Measurements from ENCODE around the gene CCNJ. TPM values are rescaled to one million over a fixed set of nuclear protein-coding genes. Genes with fewer than 3 reads are reported as not detected.

The CCNJ gene
- total RNA-seq, 1 donor = 11.8 TPM

Small RNA genes lying within 50 kb of the gene (small RNA-seq; reads per million reads assigned to genes)
- 0.74 reads per million, percentile 13 among the genes with 10 or more reads in this experiment for gene MIR3157

Other genes with a start within 250 kb of the CCNJ start
- gene CC2D2B, start 135.6 kb upstream of the CCNJ start, total RNA-seq = under 0.01 TPM
- gene ZNF518A, start 86.7 kb downstream of the CCNJ start, total RNA-seq = 5.9 TPM
- gene BLNK, start 228.0 kb downstream of the CCNJ start, total RNA-seq = 1.3 TPM

All from hematopoietic multipotent progenitor cell (in vitro differentiated cells).